GM13976 (cell line): ENCODE results near the gene CTSW.

Experiments
- DNase-seq: peaks from one replicate; pipeline ENCODE4 v3.0.0; 2012; ENCODE audit warnings: low spot score
- in situ Hi-C: fragments of 300-500 bp; cut with MboI; formaldehyde crosslinking; loops from one replicate; pipeline ENCODE4 v1.12.0; 2022; ENCODE audit warnings: low sequenced_read_pairs, mixed read lengths, inconsistent platforms; ENCODE audit not compliant: unreplicated experiment
- TF ChIP-seq, protein P1 (sequence below): IDR thresholded peaks from 2 replicates; pipeline ENCODE4 v1.5.1; 2012; ENCODE audit warnings: borderline replicate concordance, mild to moderate bottlenecking; ENCODE audit not compliant: insufficient read depth; ENCODE audit errors: extremely low read depth, missing control alignments, control extremely low read depth

Gene CTSW

DNA sequence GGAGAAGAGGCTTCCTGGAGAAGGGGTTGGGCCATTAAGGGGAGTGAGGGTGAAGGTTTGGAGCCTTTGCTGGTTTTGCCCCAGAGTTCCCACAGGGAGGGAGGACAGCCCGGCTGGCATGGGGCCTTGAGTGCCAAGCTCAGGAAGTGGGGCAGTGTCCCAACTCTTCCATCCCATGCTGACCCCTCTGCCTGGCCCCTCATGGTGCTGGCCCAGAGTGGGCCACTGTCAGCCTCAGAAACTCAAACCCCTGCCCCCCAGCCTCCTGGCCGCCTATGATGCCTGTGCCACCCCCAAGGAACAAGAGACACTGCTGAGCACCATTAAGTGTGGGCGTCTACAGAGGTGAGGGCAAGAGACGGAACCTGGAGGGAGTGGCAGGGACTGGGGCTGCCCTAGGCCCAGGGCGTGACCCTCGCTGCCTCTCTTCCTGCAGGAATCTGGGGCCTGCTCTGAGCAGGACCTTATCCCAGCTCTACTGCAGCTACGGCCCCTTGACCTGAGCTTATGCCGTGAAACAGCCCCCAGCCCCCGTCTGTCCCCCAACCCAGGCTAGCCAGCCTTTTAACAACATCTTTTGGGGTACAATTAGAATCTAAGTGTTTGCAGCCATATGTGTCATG is 14.0 kb upstream of the CTSW start:
- TF ChIP-seq, protein P1, sequence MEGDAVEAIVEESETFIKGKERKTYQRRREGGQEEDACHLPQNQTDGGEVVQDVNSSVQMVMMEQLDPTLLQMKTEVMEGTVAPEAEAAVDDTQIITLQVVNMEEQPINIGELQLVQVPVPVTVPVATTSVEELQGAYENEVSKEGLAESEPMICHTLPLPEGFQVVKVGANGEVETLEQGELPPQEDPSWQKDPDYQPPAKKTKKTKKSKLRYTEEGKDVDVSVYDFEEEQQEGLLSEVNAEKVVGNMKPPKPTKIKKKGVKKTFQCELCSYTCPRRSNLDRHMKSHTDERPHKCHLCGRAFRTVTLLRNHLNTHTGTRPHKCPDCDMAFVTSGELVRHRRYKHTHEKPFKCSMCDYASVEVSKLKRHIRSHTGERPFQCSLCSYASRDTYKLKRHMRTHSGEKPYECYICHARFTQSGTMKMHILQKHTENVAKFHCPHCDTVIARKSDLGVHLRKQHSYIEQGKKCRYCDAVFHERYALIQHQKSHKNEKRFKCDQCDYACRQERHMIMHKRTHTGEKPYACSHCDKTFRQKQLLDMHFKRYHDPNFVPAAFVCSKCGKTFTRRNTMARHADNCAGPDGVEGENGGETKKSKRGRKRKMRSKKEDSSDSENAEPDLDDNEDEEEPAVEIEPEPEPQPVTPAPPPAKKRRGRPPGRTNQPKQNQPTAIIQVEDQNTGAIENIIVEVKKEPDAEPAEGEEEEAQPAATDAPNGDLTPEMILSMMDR = no peak
- in situ Hi-C loops = no loop called here
- no peak for DNase-seq

DNA sequence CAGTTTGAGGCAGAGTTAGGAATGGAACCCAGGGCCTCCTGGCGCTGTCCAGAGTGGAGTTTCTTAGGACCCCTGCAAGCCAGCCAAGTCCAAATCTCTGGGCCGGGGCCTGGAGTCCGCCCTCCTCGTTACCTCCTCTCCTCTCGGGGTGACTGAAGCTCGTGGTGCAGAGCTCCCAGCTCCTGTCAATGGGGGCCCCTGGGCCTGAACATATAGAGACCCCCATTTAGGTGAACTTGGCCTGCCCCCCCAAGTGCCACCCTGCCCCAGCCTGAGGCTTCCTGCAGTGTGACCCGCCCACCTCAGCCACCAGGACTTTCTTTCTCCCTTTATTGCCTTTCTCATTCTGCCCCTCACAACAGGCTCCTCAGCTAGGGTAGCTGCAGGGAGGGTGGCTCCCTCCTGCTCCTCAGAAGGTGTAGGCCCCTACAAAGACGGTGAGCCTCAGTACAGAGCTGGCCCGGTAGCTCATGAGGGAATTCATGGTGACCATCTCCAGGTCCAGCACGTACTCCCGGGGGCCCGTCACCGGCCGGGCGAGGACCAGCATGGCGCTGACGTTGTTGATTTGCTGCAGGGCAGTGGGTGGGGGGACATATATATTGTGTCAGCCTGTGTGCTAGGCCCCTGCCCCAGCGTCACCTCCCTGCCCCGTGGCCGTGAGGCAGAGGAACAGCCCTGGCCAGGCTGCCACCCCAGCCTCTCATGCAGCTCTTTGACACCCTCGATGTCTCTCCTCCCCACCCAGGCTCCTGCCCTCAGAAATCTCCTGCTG is 12.9 kb upstream of the CTSW start:
- TF ChIP-seq, protein P1 = no peak
- no peak for DNase-seq
- in situ Hi-C loops = no loop called here

DNA sequence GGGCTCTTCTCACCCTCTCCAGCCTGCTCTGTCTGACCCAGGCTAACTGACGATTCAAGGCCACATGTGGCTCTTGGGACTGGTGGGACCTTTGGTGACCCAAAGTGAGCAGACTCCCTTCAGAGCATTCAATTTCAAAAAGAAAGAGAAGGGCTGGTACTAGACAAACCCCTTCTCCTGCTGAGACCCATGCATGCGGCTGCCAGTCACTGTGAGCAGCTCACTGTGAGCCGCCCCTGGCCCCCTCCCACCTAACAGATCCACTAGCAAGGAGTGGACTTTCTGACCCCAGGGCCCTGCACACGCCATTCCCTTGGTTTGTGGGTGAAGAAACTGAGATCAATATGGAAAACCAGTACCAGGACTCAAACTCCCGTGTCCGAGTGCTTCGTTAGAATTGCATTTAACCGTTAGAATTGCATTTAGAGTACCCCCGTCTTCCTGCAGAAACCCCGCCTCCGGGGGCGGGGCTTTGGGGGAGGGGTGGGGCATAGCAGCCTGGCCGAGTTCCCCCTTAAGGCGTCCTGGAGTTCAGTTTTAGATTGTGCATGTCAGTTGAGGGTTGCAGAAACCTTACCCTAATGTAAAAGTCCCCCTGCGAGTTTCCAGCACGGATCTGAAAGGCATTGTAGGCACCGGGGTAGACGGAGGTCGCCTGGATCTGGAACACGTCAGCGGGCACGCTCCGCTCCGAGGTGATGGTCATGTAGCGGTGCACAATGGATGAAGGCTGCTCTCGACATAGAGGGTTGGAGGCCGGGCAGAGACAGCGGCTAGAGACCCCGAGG is 12.2 kb upstream of the CTSW start:
- TF ChIP-seq, protein P1 = no peak
- in situ Hi-C loops = no loop called here
- DNase-seq = no peak

DNA sequence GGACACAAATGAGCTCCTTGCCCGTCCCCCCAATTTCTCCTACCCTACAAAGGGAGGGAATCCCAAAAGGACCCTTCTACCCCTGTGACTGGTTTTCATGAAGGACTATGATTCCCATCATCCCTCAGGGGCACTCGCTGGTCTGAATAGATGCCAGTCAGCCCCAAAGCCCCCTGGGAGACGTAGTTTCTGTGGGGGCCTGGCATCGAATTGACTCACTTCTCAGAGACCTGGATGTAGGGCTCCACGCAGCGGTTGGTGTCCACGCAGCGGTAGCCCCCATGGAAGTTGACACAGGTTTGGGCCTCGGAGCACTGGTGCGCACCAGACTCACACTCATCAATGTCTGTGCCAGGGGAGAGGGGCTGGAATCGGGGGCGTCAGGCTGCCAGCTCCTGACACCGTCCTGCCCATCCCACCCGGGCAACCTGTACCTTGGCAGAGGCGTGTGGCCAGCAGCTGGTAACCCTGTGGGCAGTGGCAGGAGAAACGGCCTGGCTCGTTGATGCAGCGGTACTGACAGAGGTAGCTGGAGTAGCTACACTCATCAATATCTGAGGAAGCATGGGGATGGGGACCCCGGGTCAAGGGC is 11.5 kb upstream of the CTSW start:
- in situ Hi-C loops = no loop called here
- no peak for DNase-seq
- TF ChIP-seq, protein P1 = no peak

DNA sequence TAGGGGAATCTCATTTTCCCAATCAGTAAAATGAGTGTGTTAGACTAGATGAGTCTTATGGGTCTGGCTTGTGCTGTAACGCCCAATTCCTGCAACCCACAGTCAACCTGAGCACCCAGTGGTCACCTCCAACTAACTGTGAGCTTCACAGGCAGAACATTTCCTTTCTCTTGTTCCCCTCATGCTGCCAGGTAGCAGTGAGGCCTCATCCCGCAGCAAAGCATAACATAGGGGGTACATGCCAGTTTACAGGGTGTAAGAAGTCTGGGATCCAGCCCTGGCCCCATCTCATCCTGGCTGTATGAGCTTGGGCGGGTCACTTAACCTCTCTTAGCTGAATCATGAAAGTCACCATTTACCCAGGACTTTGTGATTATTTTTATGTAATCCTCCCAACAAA is 10.7 kb upstream of the CTSW start:
- DNase-seq = no peak
- TF ChIP-seq, protein P1 = no peak
- in situ Hi-C loops = no loop called here

DNA sequence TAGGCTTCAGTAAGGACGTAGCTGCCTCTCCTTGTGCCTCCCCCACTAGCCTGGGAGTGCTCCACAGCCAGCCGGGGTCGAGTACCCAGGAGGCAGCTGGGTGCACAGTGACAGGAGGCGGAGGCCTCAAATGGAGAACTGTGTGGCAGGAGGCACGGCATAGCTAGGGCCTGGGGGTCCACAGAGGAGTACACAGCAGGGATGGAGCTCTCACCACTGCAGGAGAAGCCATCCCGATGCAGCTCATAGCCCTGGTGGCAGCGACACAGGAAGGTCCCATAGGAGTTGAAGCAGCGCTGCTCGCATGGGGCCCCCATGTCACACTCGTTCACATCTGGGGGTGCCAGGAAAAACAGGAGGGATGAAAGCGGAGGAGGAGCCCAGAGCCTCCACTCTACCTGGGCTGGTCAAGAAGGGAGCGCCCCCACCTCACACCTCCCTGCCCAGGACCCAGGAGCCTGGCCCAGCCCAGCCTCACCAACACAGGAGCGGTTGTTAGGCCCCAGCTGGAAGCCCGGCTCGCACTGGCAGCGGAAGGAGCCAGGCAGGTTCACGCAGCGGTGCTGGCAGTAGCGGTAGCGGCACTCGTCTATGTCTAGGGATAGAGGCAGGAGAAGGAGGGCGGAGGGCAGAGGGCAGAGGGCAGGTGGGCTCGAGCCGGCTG is 9.9 kb upstream of the CTSW start:
- in situ Hi-C loops = no loop called here
- TF ChIP-seq, protein P1 = no peak
- no peak for DNase-seq
